ENCODE measurements around the gene MAT2B.

DNA sequence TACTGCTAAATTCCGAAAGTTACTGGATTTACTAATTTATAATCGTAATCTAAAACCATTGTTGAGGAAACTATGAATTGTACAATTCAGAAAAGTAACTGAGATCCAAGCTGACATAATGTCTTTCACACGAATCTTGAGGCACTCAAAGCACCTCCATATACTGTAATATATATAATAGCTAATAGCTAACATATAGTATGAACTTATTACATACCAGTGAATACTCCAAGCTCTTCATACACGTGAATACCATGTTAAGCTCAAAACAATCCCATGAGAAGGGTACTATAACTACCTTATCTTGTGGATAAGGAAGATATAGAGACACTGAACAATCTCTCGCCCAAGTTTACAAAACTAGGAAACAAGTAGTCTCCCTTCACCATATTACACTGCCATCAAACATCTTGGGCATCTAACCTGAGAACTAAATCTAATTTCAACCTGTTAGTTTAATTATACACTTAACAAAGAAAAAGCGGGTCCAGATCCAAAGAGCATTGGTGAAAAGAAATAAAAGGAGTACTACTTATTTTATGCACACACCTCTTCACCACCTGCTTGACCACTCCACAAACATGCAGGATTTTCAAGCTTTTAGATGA is 46.5 kb upstream of the MAT2B start:
- TF ChIP-seq ZNF274 (CRISPR knock-in tag; IDR thresholded peaks at IDR 0.05) (no peak), ZNF33B (CRISPR knock-in tag; IDR thresholded peaks at IDR 0.05) (no peak), CHCHD3 (CRISPR knock-in tag; IDR thresholded peaks at IDR 0.05) (no peak), EZH2 (conservative IDR thresholded peaks at IDR 0.05; ENCODE audit: low read depth, low read length) (no peak), EP300 (IDR thresholded peaks at IDR 0.05; ENCODE audit: low read depth in 2 of 2, low read length in 2 of 2) (no peak), EP300 (CRISPR knock-in tag; IDR thresholded peaks at IDR 0.05; ENCODE audit: borderline replicate concordance) (no peak), ZNF337 (CRISPR knock-in tag; IDR thresholded peaks at IDR 0.05; ENCODE audit: borderline replicate concordance, low read depth) (no peak), ZNF761 (CRISPR knock-in tag; conservative IDR thresholded peaks at IDR 0.05) (no peak)
